GM12875 (cell line): ENCODE measurements around the gene PCDHB11.
"Not testable (repeated sequence)": the region's sequence is repeated elsewhere in the genome, so short reads cannot be mapped to it uniquely, and the experiment has no call there.

Experiments
- H3K4me3 ChIP-seq: one replicate; pipeline ENCODE4 v1.5.1; 2011; ENCODE audit warnings: low read depth, low read length, control low read depth
- CTCF ChIP-seq: IDR thresholded peaks from 2 replicates; pipeline ENCODE4 v1.5.1; 2011; ENCODE audit warnings: low read depth, mild to moderate bottlenecking, control low read depth, inconsistent platforms, low read length, moderate library complexity, borderline replicate concordance; ENCODE audit not compliant: insufficient read depth

The PCDHB11 gene

DNA sequence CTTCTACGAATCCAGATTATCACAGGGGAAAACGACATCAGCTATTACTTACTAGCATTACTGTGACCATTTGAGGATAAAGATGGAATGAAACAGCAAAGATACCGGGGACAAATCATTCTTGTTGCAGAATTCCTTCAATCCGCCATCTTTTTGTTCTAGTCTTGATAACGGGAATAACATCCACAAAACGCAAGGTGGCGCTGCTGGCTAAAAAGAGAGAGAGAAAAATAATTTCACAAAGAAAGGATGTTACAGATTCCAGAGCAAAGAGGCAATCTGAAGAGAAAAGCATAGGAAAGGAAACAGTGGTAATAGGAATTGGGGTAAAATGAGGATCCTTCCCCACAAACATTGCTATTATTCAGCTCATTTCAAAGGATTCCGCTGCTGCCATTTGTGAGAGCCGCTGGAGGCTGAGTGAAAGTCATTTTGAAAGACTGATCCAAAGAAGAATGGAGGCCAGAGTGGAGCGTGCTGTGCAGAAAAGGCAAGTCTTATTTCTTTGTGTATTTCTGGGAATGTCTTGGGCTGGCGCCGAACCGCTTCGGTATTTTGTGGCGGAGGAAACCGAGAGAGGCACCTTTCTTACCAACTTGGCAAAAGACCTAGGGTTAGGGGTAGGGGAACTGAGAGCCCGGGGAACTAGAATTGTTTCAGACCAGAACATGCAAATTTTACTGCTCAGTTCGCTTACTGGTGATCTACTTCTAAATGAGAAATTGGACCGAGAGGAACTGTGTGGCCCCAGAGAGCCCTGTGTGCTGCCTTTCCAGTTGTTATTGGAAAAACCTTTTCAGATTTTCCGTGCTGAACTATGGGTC, 26.8 kb upstream of the PCDHB11 start, which contains the start of gene PCDHB7:
PCDHB7 (plus strand) TSS at position 264 of the 824 bp plus-strand sequence; CDS start at position 456, 192 bp downstream.
- TF ChIP-seq CTCF: peak; percentile 10; the same call in 1 of the 2 replicates
- no peak within 1 kb of the TSS for H3K4me3 ChIP-seq

DNA sequence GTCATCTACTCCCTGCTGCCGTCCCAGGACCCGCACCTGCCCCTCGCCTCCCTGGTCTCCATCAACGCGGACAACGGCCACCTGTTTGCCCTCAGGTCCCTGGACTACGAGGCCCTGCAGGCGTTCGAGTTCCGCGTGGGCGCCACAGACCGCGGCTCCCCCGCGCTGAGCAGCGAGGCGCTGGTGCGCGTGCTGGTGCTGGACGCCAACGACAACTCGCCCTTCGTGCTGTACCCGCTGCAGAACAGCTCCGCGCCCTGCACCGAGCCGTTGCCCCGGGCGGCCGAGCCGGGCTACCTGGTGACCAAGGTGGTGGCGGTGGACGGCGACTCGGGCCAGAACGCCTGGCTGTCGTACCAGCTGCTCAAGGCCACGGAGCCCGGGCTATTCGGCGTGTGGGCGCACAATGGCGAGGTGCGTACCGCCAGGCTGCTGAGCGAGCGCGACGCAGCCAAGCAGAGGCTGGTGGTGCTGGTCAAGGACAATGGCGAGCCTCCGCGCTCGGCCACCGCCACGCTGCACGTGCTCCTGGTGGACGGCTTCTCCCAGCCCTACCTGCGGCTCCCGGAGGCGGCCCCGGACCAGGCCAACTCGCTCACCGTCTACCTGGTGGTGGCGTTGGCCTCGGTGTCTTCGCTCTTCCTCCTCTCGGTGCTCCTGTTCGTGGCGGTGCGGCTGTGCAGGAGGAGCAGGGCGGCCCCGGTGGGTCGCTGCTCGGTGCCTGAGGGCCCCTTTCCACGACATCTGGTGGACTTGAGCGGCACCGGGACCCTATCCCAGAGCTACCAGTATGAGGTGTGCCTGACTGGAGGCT, 24.9 kb upstream of the PCDHB11 start:
- not testable (repeated sequence) for H3K4me3 ChIP-seq

GRCh38 chr5:141175933-141176332, 23.5 kb upstream of the PCDHB11 start:
- no peak overlapping the region for H3K4me3 ChIP-seq
- TF ChIP-seq CTCF: no peak

GRCh38 chr5:141177577-141178191, 21.7 kb upstream of the PCDHB11 start, which contains the start of gene PCDHB8:
TSS of gene PCDHB8 (plus strand) at chr5:141177790. CDS start at chr5:141178035, 245 bp downstream.
- not testable (repeated sequence) for H3K4me3 ChIP-seq

- H3K4me3 ChIP-seq: not testable (repeated sequence)
These were observed 20.1 kb upstream of the PCDHB11 start for GRCh38 chr5:141179371-141179770.

DNA sequence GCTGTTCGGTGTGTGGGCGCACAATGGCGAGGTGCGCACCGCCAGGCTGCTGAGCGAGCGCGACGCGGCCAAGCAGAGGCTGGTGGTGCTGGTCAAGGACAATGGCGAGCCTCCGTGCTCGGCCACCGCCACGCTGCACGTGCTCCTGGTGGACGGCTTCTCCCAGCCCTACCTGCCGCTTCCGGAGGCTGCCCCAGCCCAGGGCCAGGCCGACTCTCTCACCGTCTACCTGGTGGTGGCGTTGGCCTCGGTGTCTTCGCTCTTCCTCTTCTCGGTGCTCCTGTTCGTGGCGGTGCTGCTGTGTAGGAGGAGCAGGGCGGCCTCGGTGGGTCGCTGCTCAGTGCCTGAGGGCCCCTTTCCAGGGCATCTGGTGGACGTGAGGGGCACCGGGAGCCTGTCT, 19.6 kb upstream of the PCDHB11 start:
- H3K4me3 ChIP-seq: not testable (repeated sequence)

GRCh38 chr5:141180313-141180712, 19.1 kb upstream of the PCDHB11 start:
- no peak for TF ChIP-seq CTCF
- H3K4me3 ChIP-seq: no peak overlapping the region

DNA sequence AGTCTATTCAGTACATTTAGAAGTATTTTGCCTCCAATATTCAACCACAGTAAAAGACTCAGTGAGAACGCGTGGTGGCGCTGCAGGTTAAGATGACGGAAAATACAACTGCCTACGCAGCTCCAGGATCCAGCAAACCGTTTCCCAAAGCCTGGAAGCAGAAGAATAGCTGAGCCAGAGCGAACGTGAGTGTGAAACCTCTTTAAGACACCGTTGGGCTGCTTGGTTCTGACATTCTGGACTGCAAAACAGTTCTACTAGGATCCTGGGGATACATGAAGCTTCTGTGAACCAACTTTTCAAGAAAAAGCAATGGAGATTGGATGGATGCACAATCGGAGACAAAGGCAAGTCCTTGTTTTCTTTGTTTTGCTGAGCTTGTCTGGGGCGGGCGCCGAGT, 17.2 kb upstream of the PCDHB11 start, which contains the start of gene PCDHB16:
PCDHB16 (plus strand) TSS at position 140 of the 400 bp plus-strand sequence; CDS start at position 313, 173 bp downstream.
- no peak for TF ChIP-seq CTCF
- H3K4me3 ChIP-seq: no peak within 1 kb of the TSS

- not testable (repeated sequence) for H3K4me3 ChIP-seq
These were observed 15.1 kb upstream of the PCDHB11 start for GRCh38 chr5:141184117-141184855.
